GM06990 (cell line): Measurements from ENCODE around the gene BBS2.
A peak's percentile ranks its signal among the peaks of the same experiment; 100 is the strongest.

Experiments used
- DNase-seq: peaks from one replicate; pipeline ENCODE4 v3.0.0-alpha.2; 2011; ENCODE audit not compliant: insufficient read length; ENCODE audit errors: extremely low read depth
- H3K27me3 ChIP-seq: replicated peaks from 2 replicates; pipeline ENCODE4 v1.6.0; 2011; ENCODE audit warnings: low read length; ENCODE audit not compliant: control insufficient read depth, insufficient read depth
- H3K36me3 ChIP-seq: 2 replicates; pipeline ENCODE4 v1.5.1; 2011; ENCODE audit warnings: low read length; ENCODE audit not compliant: control insufficient read depth, insufficient read depth
- H3K4me3 ChIP-seq: replicated peaks from 2 replicates; pipeline ENCODE4 v1.5.1; 2011; ENCODE audit warnings: low read depth, mild to moderate bottlenecking, control low read depth, low read length
- TF ChIP-seq, protein P1 (sequence below): IDR thresholded peaks from 2 replicates; pipeline ENCODE4 v1.5.1; 2011; ENCODE audit warnings: low read length, control low read depth, mild to moderate bottlenecking, inconsistent platforms; ENCODE audit not compliant: insufficient read depth, poor library complexity, severe bottlenecking

The BBS2 gene

DNA sequence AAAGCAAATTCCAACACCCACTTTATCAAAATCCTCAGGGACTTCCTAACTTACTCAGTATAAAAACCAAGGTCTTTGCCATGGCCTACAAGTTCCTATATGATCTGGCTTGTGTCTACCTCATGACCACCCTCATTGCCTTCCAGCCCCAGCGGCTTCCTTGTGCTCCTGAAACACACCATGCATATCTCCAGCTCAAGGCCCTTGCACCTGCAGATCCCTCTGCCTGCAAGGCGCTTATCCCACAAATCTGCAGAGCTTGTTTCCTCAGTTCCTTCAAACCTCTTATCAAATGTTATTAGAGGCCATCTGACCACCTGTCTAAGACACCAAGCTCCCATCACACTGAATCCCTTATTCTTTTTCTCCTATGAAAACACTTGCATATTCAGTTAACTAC, 2.6 kb downstream of the BBS2 start:
- H3K36me3 ChIP-seq = no peaks in the 10 kb centered on the region
- TF ChIP-seq, protein P1, sequence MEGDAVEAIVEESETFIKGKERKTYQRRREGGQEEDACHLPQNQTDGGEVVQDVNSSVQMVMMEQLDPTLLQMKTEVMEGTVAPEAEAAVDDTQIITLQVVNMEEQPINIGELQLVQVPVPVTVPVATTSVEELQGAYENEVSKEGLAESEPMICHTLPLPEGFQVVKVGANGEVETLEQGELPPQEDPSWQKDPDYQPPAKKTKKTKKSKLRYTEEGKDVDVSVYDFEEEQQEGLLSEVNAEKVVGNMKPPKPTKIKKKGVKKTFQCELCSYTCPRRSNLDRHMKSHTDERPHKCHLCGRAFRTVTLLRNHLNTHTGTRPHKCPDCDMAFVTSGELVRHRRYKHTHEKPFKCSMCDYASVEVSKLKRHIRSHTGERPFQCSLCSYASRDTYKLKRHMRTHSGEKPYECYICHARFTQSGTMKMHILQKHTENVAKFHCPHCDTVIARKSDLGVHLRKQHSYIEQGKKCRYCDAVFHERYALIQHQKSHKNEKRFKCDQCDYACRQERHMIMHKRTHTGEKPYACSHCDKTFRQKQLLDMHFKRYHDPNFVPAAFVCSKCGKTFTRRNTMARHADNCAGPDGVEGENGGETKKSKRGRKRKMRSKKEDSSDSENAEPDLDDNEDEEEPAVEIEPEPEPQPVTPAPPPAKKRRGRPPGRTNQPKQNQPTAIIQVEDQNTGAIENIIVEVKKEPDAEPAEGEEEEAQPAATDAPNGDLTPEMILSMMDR = no peak
- DNase-seq = no peak
- no peak overlapping the region for H3K4me3 ChIP-seq
- H3K27me3 ChIP-seq = no peaks in the 10 kb centered on the region

DNA sequence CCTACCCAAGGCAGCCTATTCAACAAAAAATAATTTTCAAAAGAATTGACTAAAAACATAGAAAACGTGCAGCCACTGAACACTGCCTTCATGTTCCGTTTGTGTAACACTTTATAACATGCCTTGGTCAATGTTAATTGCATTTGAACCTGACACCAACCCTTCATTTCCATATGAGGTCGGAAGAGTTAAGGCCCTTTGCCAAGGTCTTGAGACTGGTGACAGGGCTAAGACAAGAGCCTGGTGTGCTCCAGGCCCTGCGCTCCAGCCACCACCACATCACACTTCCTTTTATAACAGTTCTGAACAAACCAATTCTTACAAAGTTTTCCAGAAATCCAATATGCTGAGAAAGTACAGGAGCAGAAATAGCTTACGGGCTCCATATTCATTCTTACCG, 4.2 kb downstream of the BBS2 start:
- Histone ChIP-seq H3K36me3 (no peaks in the 10 kb centered on the region), H3K4me3 (no peak overlapping the region), H3K27me3 (no peaks in the 10 kb centered on the region)
- no peak for DNase-seq
- TF ChIP-seq, protein P1 = no peak

DNA sequence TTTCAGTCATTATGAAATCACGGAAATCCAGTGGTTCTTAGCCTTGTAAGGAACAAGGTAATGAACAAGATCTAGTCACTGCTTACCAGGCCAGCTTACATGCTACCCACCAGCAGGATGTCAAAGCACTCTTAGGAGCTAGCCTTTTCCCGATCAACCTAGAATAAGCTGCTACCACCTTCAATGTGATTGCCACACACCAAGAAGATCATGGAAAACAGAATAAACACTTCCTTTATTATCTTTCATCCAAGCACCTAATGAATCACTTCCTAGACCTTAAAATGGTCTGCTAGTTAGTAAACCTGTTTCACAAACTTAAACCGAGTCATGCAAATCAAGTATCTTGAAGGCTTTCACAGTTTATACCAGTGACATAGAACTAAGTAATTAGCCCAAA, 5.0 kb downstream of the BBS2 start:
- no peak for DNase-seq
- TF ChIP-seq, protein P1 = no peak
- no peak overlapping the region for H3K4me3 ChIP-seq
- no peaks in the 10 kb centered on the region for H3K36me3 ChIP-seq
- no peaks in the 10 kb centered on the region for H3K27me3 ChIP-seq

DNA sequence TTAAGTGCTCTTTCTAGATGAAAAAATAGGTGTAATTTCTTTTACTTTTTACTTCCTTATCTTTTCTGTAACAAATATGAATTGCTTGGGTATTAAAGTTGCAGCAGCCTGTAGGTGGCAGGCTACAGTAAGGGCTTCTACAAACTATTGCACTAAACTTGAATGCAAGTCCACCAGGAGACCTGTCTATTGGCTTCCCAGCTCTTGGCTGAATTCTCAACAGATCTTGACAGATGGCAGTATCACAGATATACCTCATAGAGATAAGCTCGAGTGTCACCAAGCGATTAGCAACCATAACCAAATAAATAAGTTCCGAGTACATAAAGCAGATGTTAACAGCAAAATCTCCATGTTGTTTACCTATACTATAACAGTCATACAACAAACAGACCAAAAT, 5.9 kb downstream of the BBS2 start:
- no peak overlapping the region for H3K4me3 ChIP-seq
- no peak for DNase-seq
- H3K36me3 ChIP-seq = no peaks in the 10 kb centered on the region
- TF ChIP-seq, protein P1 = peak; percentile 69
- no peaks in the 10 kb centered on the region for H3K27me3 ChIP-seq

DNA sequence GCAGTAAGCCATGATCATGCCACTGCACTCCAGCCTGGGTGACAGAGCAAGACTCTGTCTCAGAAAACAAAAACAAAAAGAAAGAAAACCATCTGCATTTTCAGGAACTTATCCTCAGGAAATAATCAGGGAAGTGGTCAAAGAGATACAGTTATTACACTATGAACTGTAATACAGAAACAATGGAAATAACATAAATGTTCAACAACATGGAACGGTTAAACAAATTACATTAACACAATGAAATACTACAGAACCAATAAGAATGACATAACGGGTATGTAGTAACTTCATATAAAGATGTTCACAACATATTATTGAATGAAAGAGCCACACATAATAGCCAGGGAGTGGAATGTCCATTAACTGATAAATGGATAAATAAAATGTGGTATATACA, 6.7 kb downstream of the BBS2 start:
- Histone ChIP-seq H3K36me3 (no peaks in the 10 kb centered on the region), H3K27me3 (no peaks in the 10 kb centered on the region), H3K4me3 (no peak overlapping the region)
- DNase-seq = no peak
- TF ChIP-seq, protein P1 = no peak

DNA sequence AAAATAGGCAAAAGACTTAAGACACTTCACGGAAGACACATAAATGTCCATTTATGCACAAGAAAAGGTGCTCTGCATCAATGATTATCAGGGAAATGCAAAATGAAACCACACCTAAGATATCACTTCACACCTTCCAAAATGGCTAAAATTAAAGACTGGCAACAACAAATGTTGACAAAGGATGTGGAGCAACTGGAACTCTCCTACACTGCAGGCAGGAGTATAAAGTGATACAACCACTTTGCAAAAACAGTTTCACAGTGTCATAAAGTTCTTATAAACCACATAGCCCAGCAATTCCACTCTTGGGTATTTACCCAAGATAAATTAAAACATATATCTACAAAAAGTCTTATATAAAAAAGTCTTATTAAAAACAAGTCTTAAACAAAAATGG, 7.8 kb downstream of the BBS2 start:
- H3K36me3 ChIP-seq = no peaks in the 10 kb centered on the region
- H3K4me3 ChIP-seq = no peak overlapping the region
- TF ChIP-seq, protein P1 = no peak
- H3K27me3 ChIP-seq = no peaks in the 10 kb centered on the region
- DNase-seq = no peak
